Natural killer cell treated with Interleukin-12 subunit alpha and Interleukin-12 subunit beta and Interleukin-15 and Interleukin-18, amount 100 ng/mL, for 72 hours (primary cell): Measurements from ENCODE around the gene KDM3B. TPM values are rescaled to one million over a fixed set of nuclear protein-coding genes. Genes with fewer than 3 reads are reported as not detected.
"Not testable (repeated sequence)": the region's sequence is repeated elsewhere in the genome, so short reads cannot be mapped to it uniquely, and the experiment has no call there.

Experiments used
- ATAC-seq, 2 donors: fragments of 150-1000 bp; cut with Tn5 transposase in 1 of 2; sonication (Bioruptor Pico), chemical (Tn5 transposase) in 1 of 2; 2 replicates each; pipeline ENCODE4 v1.10.0; 2021
- DNase-seq: peaks from one replicate; pipeline ENCODE4 v3.0.0; 2022; ENCODE audit warnings: low spot score
- H3K27ac Mint-ChIP-seq, 2 donors: 1 replicate in 1 of 2; 2 replicates in 1 of 2; pipeline ENCODE4 v1.8.0; 2022; ENCODE audit warnings: mixed read lengths in 2 of 2, mild to moderate bottlenecking in 1 of 2, moderate library complexity in 1 of 2
- H3K27me3 Mint-ChIP-seq, 2 donors: 1 replicate in 1 of 2; 2 replicates in 1 of 2; pipeline ENCODE4 v1.8.0; 2022; ENCODE audit warnings: mixed read lengths in 2 of 2
- H3K36me3 Mint-ChIP-seq: one replicate; pipeline ENCODE4 v1.8.0; 2022; ENCODE audit warnings: mixed read lengths
- H3K4me1 Mint-ChIP-seq, 2 donors: 1 replicate in 1 of 2; 2 replicates in 1 of 2; pipeline ENCODE4 v1.8.0; 2022; ENCODE audit warnings: low read depth in 2 of 2, mixed read lengths in 2 of 2, mild to moderate bottlenecking in 1 of 2
- H3K4me3 Mint-ChIP-seq: one replicate; pipeline ENCODE4 v1.8.0; 2022; ENCODE audit warnings: mixed read lengths
- H3K9me3 Mint-ChIP-seq: 2 replicates; pipeline ENCODE4 v1.8.0; 2022; ENCODE audit warnings: mixed read lengths
- total RNA-seq, 2 donors: library from RNA; stranded (reverse); gene quantifications; one replicate each; pipeline ENCODE4 v1.2.3, GENCODE V29; 2022

Gene KDM3B
- total RNA-seq, 2 donors from 2014 or later: 58.6 to 61.7 TPM

GRCh38 chr5:138466900-138467710, 114.6 kb downstream of the KDM3B start:
- DNase-seq (no peak), ATAC-seq (no peak)
- Mint-ChIP-seq H3K9me3 (no peaks in the 10 kb centered on the region), H3K4me1 (peaks cover 18 to 19% of the 10 kb centered on the region in 2 donors), H3K36me3 (no peaks in the 10 kb centered on the region), H3K27ac (peak overlapping the region; percentile 2 to 58), H3K4me3 (peak overlapping the region; percentile 56), H3K27me3 (no peaks in the 10 kb centered on the region)

- DNase-seq (no peak), ATAC-seq (no peak)
- Mint-ChIP-seq H3K27me3 (no peaks in the 10 kb centered on the region), H3K9me3 (no peaks in the 10 kb centered on the region), H3K4me1 (peaks cover 18 to 19% of the 10 kb centered on the region in 2 donors), H3K4me3 (peak overlapping the region; percentile 56), H3K27ac (peak overlapping the region; percentile 2 to 58), H3K36me3 (no peaks in the 10 kb centered on the region)
Measured at GRCh38 chr5:138467711-138468132, 115.2 kb downstream of the KDM3B start.

GRCh38 chr5:138468133-138468965, 115.9 kb downstream of the KDM3B start:
- Mint-ChIP-seq H3K27ac (peak overlapping the region in 1 of 2 donors; percentile 2), H3K36me3 (no peaks in the 10 kb centered on the region), H3K9me3 (no peaks in the 10 kb centered on the region), H3K27me3 (no peaks in the 10 kb centered on the region), H3K4me1 (peaks cover 18 to 19% of the 10 kb centered on the region in 2 donors), H3K4me3 (peak overlapping the region; percentile 2)
- DNase-seq (no peak), ATAC-seq (no peak)

GRCh38 chr5:138468966-138469539, 116.6 kb downstream of the KDM3B start:
- ATAC-seq (no peak), DNase-seq (no peak)
- H3K4me1 Mint-ChIP-seq: peaks cover 18 to 19% of the 10 kb centered on the region in 2 donors
- peak overlapping the region; percentile 2 for H3K4me3 Mint-ChIP-seq
- no peak overlapping the region for H3K27ac Mint-ChIP-seq
- no peaks in the 10 kb centered on the region for H3K9me3 Mint-ChIP-seq
- no peaks in the 10 kb centered on the region for H3K36me3 Mint-ChIP-seq
- H3K27me3 Mint-ChIP-seq: no peaks in the 10 kb centered on the region

GRCh38 chr5:138469540-138470321, 117.2 kb downstream of the KDM3B start:
- Mint-ChIP-seq H3K4me1 (peaks cover 18 to 19% of the 10 kb centered on the region in 2 donors), H3K9me3 (no peaks in the 10 kb centered on the region), H3K27me3 (no peaks in the 10 kb centered on the region), H3K36me3 (no peaks in the 10 kb centered on the region), H3K27ac (no peak overlapping the region), H3K4me3 (no peak overlapping the region)
- DNase-seq (no peak), ATAC-seq (no peak)

- ATAC-seq (no peak), DNase-seq (no peak)
- H3K27me3 Mint-ChIP-seq: peaks cover 5 to 6% of the 10 kb centered on the region in 2 donors
- H3K4me1 Mint-ChIP-seq: peaks cover 18 to 19% of the 10 kb centered on the region in 2 donors
- no peaks in the 10 kb centered on the region for H3K9me3 Mint-ChIP-seq
- no peak overlapping the region for H3K4me3 Mint-ChIP-seq
- no peak overlapping the region for H3K27ac Mint-ChIP-seq
- H3K36me3 Mint-ChIP-seq: no peaks in the 10 kb centered on the region
Measured at GRCh38 chr5:138470322-138471051, 118.0 kb downstream of the KDM3B start.

GRCh38 chr5:138471052-138471361, 118.5 kb downstream of the KDM3B start:
- H3K4me3 Mint-ChIP-seq: no peak overlapping the region
- peaks cover 8 to 10% of the 10 kb centered on the region in 2 donors for H3K27me3 Mint-ChIP-seq
- H3K4me1 Mint-ChIP-seq: peaks cover 18 to 19% of the 10 kb centered on the region in 2 donors
- no peak overlapping the region for H3K27ac Mint-ChIP-seq
- ATAC-seq (no peak), DNase-seq (no peak)
- H3K36me3 Mint-ChIP-seq: no peaks in the 10 kb centered on the region
- H3K9me3 Mint-ChIP-seq: no peaks in the 10 kb centered on the region

GRCh38 chr5:138472353-138472752, 119.9 kb downstream of the KDM3B start:
- Mint-ChIP-seq H3K4me1 (peaks cover 9 to 14% of the 10 kb centered on the region in 2 donors), H3K27ac (no peak overlapping the region), H3K4me3 (no peak overlapping the region), H3K27me3 (peaks cover 11 to 15% of the 10 kb centered on the region in 2 donors), H3K9me3 (no peaks in the 10 kb centered on the region), H3K36me3 (no peaks in the 10 kb centered on the region)
- ATAC-seq (no peak), DNase-seq (no peak)

GRCh38 chr5:138473151-138473550, 120.7 kb downstream of the KDM3B start:
- peaks cover 11 to 15% of the 10 kb centered on the region in 2 donors for H3K27me3 Mint-ChIP-seq
- not testable (repeated sequence) for H3K27ac Mint-ChIP-seq, H3K9me3 Mint-ChIP-seq, ATAC-seq, H3K4me1 Mint-ChIP-seq, DNase-seq, H3K4me3 Mint-ChIP-seq, H3K36me3 Mint-ChIP-seq

GRCh38 chr5:138476918-138477317, 124.4 kb downstream of the KDM3B start:
- Mint-ChIP-seq H3K4me1 (no peaks in the 10 kb centered on the region), H3K9me3 (no peaks in the 10 kb centered on the region), H3K36me3 (no peaks in the 10 kb centered on the region), H3K4me3 (no peak overlapping the region), H3K27ac (no peak overlapping the region), H3K27me3 (peaks cover 15 to 17% of the 10 kb centered on the region in 2 donors)
- ATAC-seq (no peak), DNase-seq (no peak)

GRCh38 chr5:138482638-138483037, 130.2 kb downstream of the KDM3B start:
- H3K9me3 Mint-ChIP-seq: no peaks in the 10 kb centered on the region
- peaks cover 0 to 11% of the 10 kb centered on the region in 2 donors for H3K27me3 Mint-ChIP-seq
- H3K4me1 Mint-ChIP-seq: no peaks in the 10 kb centered on the region
- ATAC-seq (no peak), DNase-seq (no peak)
- no peak overlapping the region for H3K4me3 Mint-ChIP-seq
- H3K27ac Mint-ChIP-seq: no peak overlapping the region
- H3K36me3 Mint-ChIP-seq: no peaks in the 10 kb centered on the region
